Measurements from ENCODE around the gene SSBP4. TPM values are rescaled to one million over a fixed set of nuclear protein-coding genes. Genes with fewer than 3 reads are reported as not detected.

Gene SSBP4
- total and polyA plus RNA-seq, 9 of the 15 experiments (the other 6 are each of a cell fraction or from before 2014, with no cell fraction given) = 1.1 to 189 (median 39.0) TPM

- TF ChIP-seq, protein P1, sequence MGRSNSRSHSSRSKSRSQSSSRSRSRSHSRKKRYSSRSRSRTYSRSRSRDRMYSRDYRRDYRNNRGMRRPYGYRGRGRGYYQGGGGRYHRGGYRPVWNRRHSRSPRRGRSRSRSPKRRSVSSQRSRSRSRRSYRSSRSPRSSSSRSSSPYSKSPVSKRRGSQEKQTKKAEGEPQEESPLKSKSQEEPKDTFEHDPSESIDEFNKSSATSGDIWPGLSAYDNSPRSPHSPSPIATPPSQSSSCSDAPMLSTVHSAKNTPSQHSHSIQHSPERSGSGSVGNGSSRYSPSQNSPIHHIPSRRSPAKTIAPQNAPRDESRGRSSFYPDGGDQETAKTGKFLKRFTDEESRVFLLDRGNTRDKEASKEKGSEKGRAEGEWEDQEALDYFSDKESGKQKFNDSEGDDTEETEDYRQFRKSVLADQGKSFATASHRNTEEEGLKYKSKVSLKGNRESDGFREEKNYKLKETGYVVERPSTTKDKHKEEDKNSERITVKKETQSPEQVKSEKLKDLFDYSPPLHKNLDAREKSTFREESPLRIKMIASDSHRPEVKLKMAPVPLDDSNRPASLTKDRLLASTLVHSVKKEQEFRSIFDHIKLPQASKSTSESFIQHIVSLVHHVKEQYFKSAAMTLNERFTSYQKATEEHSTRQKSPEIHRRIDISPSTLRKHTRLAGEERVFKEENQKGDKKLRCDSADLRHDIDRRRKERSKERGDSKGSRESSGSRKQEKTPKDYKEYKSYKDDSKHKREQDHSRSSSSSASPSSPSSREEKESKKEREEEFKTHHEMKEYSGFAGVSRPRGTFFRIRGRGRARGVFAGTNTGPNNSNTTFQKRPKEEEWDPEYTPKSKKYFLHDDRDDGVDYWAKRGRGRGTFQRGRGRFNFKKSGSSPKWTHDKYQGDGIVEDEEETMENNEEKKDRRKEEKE (IDR thresholded peaks at IDR 0.05; ENCODE audit: borderline replicate concordance in 1 of 2, control insufficient read depth in 1 of 2, low read depth in 2 of 2, low read length in 1 of 2) = no peak
- TF ChIP-seq NONO (IDR thresholded peaks at IDR 0.05; ENCODE audit: low read depth in 2 of 2, low read length in 1 of 2) (no peak), TFAM (CRISPR knock-in tag; conservative IDR thresholded peaks at IDR 0.05) (no peak), SREBF2 (CRISPR knock-in tag; IDR thresholded peaks at IDR 0.05) (no peak), BHLHE40 (IDR thresholded peaks at IDR 0.05; ENCODE audit: low read length) (peak; percentile 80), NEUROD1 (IDR thresholded peaks at IDR 0.05; ENCODE audit: borderline replicate concordance, low read depth, low read length, partially characterized antibody) (no peak), CREB1 (IDR thresholded peaks at IDR 0.05) (peak; percentile 62), CREB1 (CRISPR knock-in tag; IDR thresholded peaks at IDR 0.05) (peak; percentile 69), CBFA2T2 (conservative IDR thresholded peaks at IDR 0.05) (peak; percentile 29; the same call in 1 of the 2 replicates), ZNF274 (IDR thresholded peaks at IDR 0.05; ENCODE audit: borderline replicate concordance, low read depth, low read length) (no peak), EZH2 (IDR thresholded peaks at IDR 0.05; ENCODE audit: borderline replicate concordance, low read depth, low read length) (no peak), ZFX (CRISPR knock-in tag; IDR thresholded peaks at IDR 0.05) (peak; percentile 67), KLF13 (tag; IDR thresholded peaks at IDR 0.05; ENCODE audit: borderline replicate concordance, low read depth) (no peak), ZNF707 (CRISPR knock-in tag; conservative IDR thresholded peaks at IDR 0.05) (no peak), NR2C1 (IDR thresholded peaks at IDR 0.05) (peak; percentile 67), NR2C1 (tag; IDR thresholded peaks at IDR 0.05) (peak; percentile 72), SUPT5H (IDR thresholded peaks at IDR 0.05) (no peak), CCAR2 (IDR thresholded peaks at IDR 0.05; ENCODE audit: low read depth, low read length) (no peak), HDGF (IDR thresholded peaks at IDR 0.05) (no peak), PHF8 (IDR thresholded peaks at IDR 0.05; ENCODE audit: borderline replicate concordance, low read length) (no peak; the same call in 1 of the 2 replicates)
- TF ChIP-seq, protein P2, sequence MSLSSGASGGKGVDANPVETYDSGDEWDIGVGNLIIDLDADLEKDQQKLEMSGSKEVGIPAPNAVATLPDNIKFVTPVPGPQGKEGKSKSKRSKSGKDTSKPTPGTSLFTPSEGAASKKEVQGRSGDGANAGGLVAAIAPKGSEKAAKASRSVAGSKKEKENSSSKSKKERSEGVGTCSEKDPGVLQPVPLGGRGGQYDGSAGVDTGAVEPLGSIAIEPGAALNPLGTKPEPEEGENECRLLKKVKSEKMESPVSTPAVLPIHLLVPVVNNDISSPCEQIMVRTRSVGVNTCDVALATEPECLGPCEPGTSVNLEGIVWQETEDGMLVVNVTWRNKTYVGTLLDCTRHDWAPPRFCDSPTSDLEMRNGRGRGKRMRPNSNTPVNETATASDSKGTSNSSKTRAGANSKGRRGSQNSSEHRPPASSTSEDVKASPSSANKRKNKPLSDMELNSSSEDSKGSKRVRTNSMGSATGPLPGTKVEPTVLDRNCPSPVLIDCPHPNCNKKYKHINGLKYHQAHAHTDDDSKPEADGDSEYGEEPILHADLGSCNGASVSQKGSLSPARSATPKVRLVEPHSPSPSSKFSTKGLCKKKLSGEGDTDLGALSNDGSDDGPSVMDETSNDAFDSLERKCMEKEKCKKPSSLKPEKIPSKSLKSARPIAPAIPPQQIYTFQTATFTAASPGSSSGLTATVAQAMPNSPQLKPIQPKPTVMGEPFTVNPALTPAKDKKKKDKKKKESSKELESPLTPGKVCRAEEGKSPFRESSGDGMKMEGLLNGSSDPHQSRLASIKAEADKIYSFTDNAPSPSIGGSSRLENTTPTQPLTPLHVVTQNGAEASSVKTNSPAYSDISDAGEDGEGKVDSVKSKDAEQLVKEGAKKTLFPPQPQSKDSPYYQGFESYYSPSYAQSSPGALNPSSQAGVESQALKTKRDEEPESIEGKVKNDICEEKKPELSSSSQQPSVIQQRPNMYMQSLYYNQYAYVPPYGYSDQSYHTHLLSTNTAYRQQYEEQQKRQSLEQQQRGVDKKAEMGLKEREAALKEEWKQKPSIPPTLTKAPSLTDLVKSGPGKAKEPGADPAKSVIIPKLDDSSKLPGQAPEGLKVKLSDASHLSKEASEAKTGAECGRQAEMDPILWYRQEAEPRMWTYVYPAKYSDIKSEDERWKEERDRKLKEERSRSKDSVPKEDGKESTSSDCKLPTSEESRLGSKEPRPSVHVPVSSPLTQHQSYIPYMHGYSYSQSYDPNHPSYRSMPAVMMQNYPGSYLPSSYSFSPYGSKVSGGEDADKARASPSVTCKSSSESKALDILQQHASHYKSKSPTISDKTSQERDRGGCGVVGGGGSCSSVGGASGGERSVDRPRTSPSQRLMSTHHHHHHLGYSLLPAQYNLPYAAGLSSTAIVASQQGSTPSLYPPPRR (CRISPR knock-in tag; IDR thresholded peaks at IDR 0.05; ENCODE audit: borderline replicate concordance) = peak; percentile 60; the same call in 1 of the 2 replicates
These were observed 39.1 kb upstream of the SSBP4 start (continued) for GRCh38 chr19:18379803-18380747.

Measured in K562 (cell line).